ENCODE data around the gene PRADC1.

Gene PRADC1

GRCh38 chr2:73258186-73258912 lies 25.3 kb upstream of the PRADC1 start:
- no peak for DNase-seq

- no peak for DNase-seq
These were observed 24.5 kb upstream of the PRADC1 start for GRCh38 chr2:73257425-73258125.

- no peak for DNase-seq
These were observed 24.0 kb upstream of the PRADC1 start for GRCh38 chr2:73257021-73257420.

- no peak for DNase-seq
These were observed 23.5 kb upstream of the PRADC1 start for GRCh38 chr2:73256618-73256922.

- no peak for DNase-seq
These were observed 23.0 kb upstream of the PRADC1 start for GRCh38 chr2:73255907-73256617.

GRCh38 chr2:73255007-73255644 lies 22.1 kb upstream of the PRADC1 start:
- DNase-seq: no peak

GRCh38 chr2:73254343-73255006 lies 21.4 kb upstream of the PRADC1 start:
- no peak for DNase-seq

GRCh38 chr2:73253901-73254300 lies 20.9 kb upstream of the PRADC1 start:
- DNase-seq: no peak

GRCh38 chr2:73253400-73253799 lies 20.4 kb upstream of the PRADC1 start:
- DNase-seq: no peak

GRCh38 chr2:73252238-73253027 lies 19.4 kb upstream of the PRADC1 start:
- DNase-seq: no peak

GRCh38 chr2:73250872-73251846 lies 18.1 kb upstream of the PRADC1 start:
- DNase-seq: no peak

GRCh38 chr2:73249636-73250035 lies 16.6 kb upstream of the PRADC1 start:
- DNase-seq: no peak

GRCh38 chr2:73246850-73247249 lies 13.8 kb upstream of the PRADC1 start:
- DNase-seq: no peak

GRCh38 chr2:73244580-73244979 lies 11.5 kb upstream of the PRADC1 start:
- DNase-seq: no peak

- DNase-seq: no peak
These were observed 11.0 kb upstream of the PRADC1 start for GRCh38 chr2:73243884-73244570.

- DNase-seq: no peak
These were observed 6.7 kb upstream of the PRADC1 start for GRCh38 chr2:73239776-73240175.

GRCh38 chr2:73238976-73239375 lies 5.9 kb upstream of the PRADC1 start:
- no peak for DNase-seq

GRCh38 chr2:73238149-73238548 lies 5.1 kb upstream of the PRADC1 start:
- DNase-seq: no peak

- no peak for DNase-seq
These were observed 4.1 kb upstream of the PRADC1 start for GRCh38 chr2:73237168-73237567.

GRCh38 chr2:73235315-73236028 lies 2.4 kb upstream of the PRADC1 start:
- no peak for DNase-seq
